Smooth muscle cell (in vitro differentiated cells): ENCODE data around the gene CTDSPL. TPM values are rescaled to one million over a fixed set of nuclear protein-coding genes. Genes with fewer than 3 reads are reported as not detected.

Experiments
- DNase-seq: peaks from one replicate; lab custom pipeline; 2025; ENCODE audit not compliant: unreplicated experiment; lab: John Stamatoyannopoulos, UW
- H2AFZ ChIP-seq: fragments of 200-600 bp; sonication (generic); 2 replicates; pipeline ENCODE4 v1.6.0; 2016; ENCODE audit warnings: antibody characterized with exemption, low read depth, mild to moderate bottlenecking
- H3F3A ChIP-seq: fragments of 200-600 bp; sonication (generic); 2 replicates; pipeline ENCODE4 v1.6.0; 2017; ENCODE audit warnings: antibody characterized with exemption, low read depth
- H3K27ac ChIP-seq: fragments of 200-600 bp; sonication (generic); 2 replicates; pipeline ENCODE4 v1.5.1; 2016; ENCODE audit warnings: low read depth, mild to moderate bottlenecking
- H3K27me3 ChIP-seq: fragments of 200-600 bp; sonication (generic); 2 replicates; pipeline ENCODE4 v1.6.1; 2016; ENCODE audit warnings: low read depth, mild to moderate bottlenecking
- H3K36me3 ChIP-seq: fragments of 200-600 bp; sonication (generic); 2 replicates; pipeline ENCODE4 v1.5.1; 2016; ENCODE audit warnings: low read depth
- H3K4me1 ChIP-seq: fragments of 200-600 bp; sonication (generic); 2 replicates; pipeline ENCODE4 v1.5.1; 2016; ENCODE audit warnings: low read depth
- H3K4me2 ChIP-seq: fragments of 200-600 bp; sonication (generic); 2 replicates; pipeline ENCODE4 v1.6.0; 2016; ENCODE audit warnings: mild to moderate bottlenecking
- H3K4me3 ChIP-seq: fragments of 200-600 bp; sonication (generic); 2 replicates; pipeline ENCODE4 v1.5.1; 2016; ENCODE audit warnings: mild to moderate bottlenecking
- H3K79me2 ChIP-seq: fragments of 200-600 bp; sonication (generic); 2 replicates; pipeline ENCODE4 v1.6.0; 2016; ENCODE audit warnings: low read depth, mild to moderate bottlenecking
- H3K9ac ChIP-seq: fragments of 200-600 bp; sonication (generic); 2 replicates; pipeline ENCODE4 v1.6.0; 2016; ENCODE audit warnings: low read depth
- H3K9me3 ChIP-seq: fragments of 200-600 bp; sonication (generic); replicated peaks from 2 replicates; pipeline ENCODE4 v1.5.1; 2016; ENCODE audit warnings: low read depth
- H4K20me1 ChIP-seq: fragments of 200-600 bp; sonication (generic); 2 replicates; pipeline ENCODE4 v1.6.0; 2016; ENCODE audit warnings: low read depth
- CTCF ChIP-seq: fragments of 200-600 bp; sonication (generic); IDR thresholded peaks from 2 replicates; pipeline ENCODE4 v1.5.1; 2017; ENCODE audit warnings: borderline replicate concordance, mild to moderate bottlenecking, antibody characterized with exemption; ENCODE audit not compliant: insufficient read depth, poor library complexity, severe bottlenecking
- WGBS: methylation state at CpG from one replicate; pipeline ENCODE4 v1.1.7; 2016; ENCODE audit warnings: low lambda C conversion rate; 5-methylcytosine and 5-hydroxymethylcytosine counted together
- polyA plus RNA-seq: library from polyadenylated mRNA; unstranded; fragments of >200 nt; fragmentation: Nextera tagmentation; extraction: Ambion mirVana; gene quantifications from 2 replicates; pipeline ENCODE4 v1.2.1, GENCODE V29; 2016
- total RNA-seq: library from RNA; depleted of rRNA; stranded (reverse); fragments of >200 nt; gene quantifications from 2 replicates; pipeline ENCODE4 v1.2.3, GENCODE V29; 2014

Gene CTDSPL
- total and polyA plus RNA-seq, 2 experiments from 2014 or later = 31.3 to 34.3 TPM

GRCh38 chr3:38020342-38020726 lies 158.7 kb downstream of the CTDSPL start:
- Histone ChIP-seq H4K20me1 (peaks cover 39% of the 10 kb centered on the region), H3K4me3 (no peak overlapping the region), H3K9ac (no peak overlapping the region), H3K27me3 (no peaks in the 10 kb centered on the region), H3K36me3 (no peaks in the 10 kb centered on the region), H3K4me2 (no peak overlapping the region), H3K4me1 (peaks cover under 1% of the 10 kb centered on the region), H3K27ac (no peak overlapping the region), H2AFZ (no peak overlapping the region), H3F3A (no peaks in the 10 kb centered on the region), H3K79me2 (no peaks in the 10 kb centered on the region), H3K9me3 (no peaks in the 10 kb centered on the region)
- no peak for TF ChIP-seq CTCF
- no peak for DNase-seq
- WGBS = 95% methylated on average over 3 of the region's 3 CpGs

GRCh38 chr3:38021196-38021595 lies 159.5 kb downstream of the CTDSPL start:
- WGBS = 100% methylated on average over 4 of the region's 4 CpGs
- H3K4me1 ChIP-seq = peaks cover 3% of the 10 kb centered on the region

GRCh38 chr3:38022301-38022700 lies 160.6 kb downstream of the CTDSPL start:
- Histone ChIP-seq H3K4me1 (peaks cover 3% of the 10 kb centered on the region), H2AFZ (no peak overlapping the region), H4K20me1 (peaks cover 44% of the 10 kb centered on the region), H3K9me3 (no peaks in the 10 kb centered on the region), H3F3A (peaks cover 11% of the 10 kb centered on the region), H3K27ac (no peak overlapping the region), H3K4me2 (no peak overlapping the region), H3K79me2 (no peaks in the 10 kb centered on the region), H3K9ac (no peak overlapping the region), H3K4me3 (no peak overlapping the region), H3K27me3 (no peaks in the 10 kb centered on the region), H3K36me3 (no peaks in the 10 kb centered on the region)
- DNase-seq = no peak
- no peak for TF ChIP-seq CTCF
- WGBS = 100% methylated on average over 3 of the region's 3 CpGs

More at GRCh38 chr3:38021196-38021595, 159.5 kb downstream of the CTDSPL start:
- Histone ChIP-seq H3K9me3 (no peaks in the 10 kb centered on the region), H3F3A (peaks cover 4% of the 10 kb centered on the region), H3K9ac (no peak overlapping the region), H3K27me3 (no peaks in the 10 kb centered on the region), H3K79me2 (no peaks in the 10 kb centered on the region), H3K36me3 (no peaks in the 10 kb centered on the region), H3K4me2 (no peak overlapping the region), H3K4me3 (no peak overlapping the region), H2AFZ (no peak overlapping the region), H4K20me1 (peaks cover 43% of the 10 kb centered on the region), H3K27ac (no peak overlapping the region)
- DNase-seq = no peak
- TF ChIP-seq CTCF = no peak
